Stimulated activated CD4-positive, alpha-beta T cell treated with anti-CD3 and anti-CD28 coated beads, Interleukin-15, amount 100 ng/mL, for 24 hours (primary cell): Measurements from ENCODE around the gene ZSCAN18.

Experiments used
- DNase-seq: peaks from one replicate; pipeline ENCODE4 v3.0.0-alpha.2; 2020

ZSCAN18 gene

DNA sequence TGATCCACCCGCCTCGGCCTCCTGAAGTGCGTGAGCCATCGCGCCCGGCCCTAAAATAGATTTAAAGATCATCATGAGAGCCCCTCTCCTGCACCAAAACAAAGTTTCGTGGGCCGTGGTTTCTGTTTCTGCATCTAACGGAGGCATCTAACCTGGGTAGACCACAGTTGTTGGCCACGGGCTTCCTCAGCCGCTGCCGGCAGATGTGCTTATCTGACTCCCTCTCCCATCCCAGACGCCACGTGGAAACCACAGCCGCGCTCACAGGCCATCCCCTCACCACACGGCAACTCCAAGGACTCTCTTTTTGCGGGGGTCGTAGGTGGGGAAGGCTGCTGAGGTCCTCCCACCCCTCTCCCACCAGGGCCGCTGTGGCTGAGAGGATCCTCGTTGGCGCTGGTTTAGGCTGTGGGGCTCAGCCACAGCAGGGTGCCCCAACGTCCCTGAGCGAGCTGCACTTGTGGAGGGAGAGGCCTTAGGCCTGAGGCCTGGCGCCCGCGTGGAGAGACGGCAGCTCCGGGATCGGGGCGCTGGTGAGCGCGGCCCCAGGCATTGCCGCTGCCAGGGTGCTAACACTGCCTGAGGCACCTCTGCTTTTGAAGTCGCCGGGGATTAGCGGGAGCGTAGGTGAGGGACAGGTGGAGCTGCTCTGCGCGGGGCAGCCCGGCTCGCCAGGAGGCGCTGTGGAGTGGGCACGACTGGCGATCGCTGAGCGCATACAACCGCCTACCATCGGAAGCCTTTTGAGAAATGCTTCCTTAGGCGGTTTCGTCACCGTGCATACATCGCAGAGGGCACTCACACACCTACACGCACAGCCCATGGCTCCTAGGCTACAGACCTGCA is 55.3 kb downstream of the ZSCAN18 start:
- no peak for DNase-seq

DNA sequence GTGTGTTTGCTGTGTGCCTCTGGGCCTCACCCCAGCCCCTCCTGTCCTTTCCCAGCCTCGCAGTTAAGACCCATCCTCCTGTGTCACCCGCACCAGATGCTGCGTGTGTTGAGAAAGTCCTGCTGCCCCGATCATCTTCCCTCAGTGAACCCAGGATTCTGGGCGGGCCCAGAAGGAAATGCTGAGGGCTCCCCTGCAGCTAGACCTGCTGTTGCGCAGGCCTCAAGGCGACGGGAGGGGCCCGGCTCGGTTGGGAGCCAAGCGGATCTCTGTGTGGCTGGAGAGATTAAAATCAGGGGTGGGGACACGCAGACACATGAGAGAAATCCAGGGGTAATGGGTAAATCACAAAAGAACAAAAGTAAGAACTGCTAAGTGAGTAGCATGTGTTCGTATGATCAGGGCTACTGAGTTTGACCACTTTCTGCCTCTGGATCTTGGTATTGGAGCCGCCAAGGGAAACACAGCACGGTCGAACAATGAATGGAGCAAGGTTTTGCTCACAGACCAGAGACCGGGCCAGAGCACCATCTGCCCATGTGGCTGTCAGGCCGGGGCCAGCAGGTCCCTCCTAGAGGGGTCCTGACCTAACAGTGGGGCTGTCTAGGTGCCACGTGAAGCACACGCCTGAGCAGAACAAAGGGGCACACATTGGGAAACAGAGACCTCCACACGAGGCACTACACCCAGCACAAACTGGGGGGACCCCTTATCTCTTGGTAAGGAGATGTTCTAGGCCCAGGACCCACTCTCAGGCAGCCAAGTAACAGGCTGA is 57.1 kb downstream of the ZSCAN18 start:
- no peak for DNase-seq

DNA sequence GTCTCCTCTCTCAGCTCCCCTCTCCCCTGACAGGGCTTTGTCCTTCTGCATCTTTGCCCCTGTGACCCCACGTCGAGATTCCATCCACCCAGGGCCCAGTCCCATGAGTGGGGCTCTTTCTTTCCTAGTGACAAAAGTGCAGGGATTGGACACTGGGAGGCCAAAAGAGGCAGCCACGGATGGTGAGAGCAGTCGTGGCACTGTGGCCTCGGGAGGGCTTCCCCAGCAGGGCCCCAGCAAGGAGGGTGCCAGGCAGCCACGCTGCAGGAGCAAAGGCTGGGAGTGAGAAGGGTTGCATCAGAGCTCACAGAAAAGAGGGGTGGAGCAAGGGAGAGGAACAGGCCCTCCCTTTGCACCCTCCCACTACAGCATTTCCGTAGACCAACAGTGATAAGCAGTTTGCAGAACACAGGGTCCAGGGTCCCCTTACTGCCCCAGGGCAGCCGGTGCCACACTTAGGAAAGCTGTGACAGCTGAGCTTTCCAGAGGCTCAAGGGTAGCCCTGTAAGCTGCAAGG is 59.3 kb downstream of the ZSCAN18 start:
- no peak for DNase-seq

DNA sequence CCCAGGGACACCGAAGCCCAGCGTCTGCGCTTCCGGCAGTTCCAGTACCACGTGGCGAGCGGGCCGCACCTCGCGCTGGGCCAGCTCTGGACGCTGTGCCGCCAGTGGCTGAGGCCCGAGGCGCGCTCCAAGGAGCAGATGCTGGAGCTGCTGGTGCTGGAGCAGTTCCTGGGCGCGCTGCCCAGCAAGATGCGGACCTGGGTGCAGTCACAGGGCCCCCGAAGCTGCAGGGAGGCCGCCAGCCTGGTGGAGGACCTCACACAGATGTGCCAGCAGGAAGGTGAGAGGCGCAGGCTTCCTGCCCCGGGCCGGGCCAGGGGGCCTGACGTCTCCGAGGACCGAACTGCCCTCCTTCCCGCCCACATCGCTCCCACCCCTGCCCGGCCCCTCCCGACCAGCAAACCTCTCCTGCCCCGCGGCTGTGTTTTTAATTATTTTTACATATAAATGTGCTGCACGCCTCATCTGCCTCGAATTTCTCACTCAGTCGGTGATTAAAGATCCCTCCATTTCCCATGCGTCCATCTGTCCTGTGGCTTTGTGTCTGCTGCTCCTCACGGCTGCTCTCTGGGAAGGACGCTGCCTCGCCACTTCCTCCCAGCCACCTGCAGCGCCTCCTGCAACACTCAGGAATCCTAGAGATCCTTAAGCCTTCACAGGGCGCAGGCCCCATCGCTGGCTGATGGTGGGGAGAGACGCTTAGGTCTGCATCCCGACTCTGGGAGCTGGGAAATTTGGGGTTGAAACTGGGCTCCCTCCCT is 59.9 kb downstream of the ZSCAN18 start:
- no peak for DNase-seq

DNA sequence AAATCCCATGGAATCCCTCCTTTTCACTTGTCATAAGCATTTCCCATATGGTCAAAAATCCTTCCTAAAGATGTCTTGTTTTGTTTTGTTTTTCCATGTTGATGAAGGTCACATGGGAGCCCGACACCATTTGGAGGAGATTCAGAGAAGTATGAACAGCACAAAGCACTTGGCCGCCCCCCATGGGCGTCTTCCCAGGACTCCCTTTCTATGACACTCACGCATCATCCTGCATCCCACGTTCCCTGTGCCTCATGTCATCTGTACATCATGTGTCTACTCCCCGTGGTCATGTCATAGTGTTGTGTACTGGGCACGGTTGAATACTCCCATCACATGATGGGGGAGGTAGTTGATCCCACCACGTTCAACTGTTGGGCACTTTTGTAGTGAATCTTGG is 62.2 kb downstream of the ZSCAN18 start:
- no peak for DNase-seq

DNA sequence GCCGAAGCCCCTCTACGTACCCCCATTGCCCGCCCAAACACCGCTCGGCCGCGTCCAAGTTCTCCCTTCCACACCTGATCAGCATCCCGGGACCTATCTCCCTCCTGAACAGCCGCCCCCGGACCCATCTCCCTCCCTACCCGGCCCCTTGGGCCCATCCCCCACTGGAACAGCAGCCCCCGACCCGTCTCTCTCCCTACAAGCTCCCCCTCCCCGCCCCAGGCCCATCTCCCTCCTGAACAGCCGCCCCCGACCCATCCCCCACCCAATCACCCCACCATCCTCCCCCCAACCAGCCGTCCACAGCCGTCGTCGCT is 63.6 kb downstream of the ZSCAN18 start:
- no peak for DNase-seq
